Measurements from ENCODE around the gene PRPF31. TPM values are rescaled to one million over a fixed set of nuclear protein-coding genes. Genes with fewer than 3 reads are reported as not detected.

Gene PRPF31
- total RNA-seq, 2 donors from 2014 or later, result 39.5 to 65.6 TPM

DNA sequence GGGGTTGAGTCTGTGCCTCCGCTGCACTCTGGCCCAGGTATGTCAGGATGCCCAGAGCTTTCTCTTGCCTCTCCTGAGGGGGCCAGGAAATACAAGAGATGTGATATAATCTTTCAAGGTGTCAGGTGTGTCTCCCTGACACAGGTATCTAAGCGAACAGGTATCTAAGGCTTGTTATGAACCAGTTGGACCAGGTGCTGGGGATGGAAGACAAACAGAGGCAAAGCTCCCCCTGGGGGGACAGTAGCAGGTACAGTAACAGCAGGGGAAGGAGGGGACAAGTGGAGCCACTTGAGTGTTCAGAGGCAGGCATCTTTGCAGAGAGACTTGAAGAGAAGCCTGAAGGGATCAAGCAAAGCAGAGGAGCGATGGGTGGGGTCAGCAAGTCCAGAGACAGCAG lies 41.4 kb downstream of the PRPF31 start:
- intact Hi-C loops (cut with DNase I), result no loop called here

DNA sequence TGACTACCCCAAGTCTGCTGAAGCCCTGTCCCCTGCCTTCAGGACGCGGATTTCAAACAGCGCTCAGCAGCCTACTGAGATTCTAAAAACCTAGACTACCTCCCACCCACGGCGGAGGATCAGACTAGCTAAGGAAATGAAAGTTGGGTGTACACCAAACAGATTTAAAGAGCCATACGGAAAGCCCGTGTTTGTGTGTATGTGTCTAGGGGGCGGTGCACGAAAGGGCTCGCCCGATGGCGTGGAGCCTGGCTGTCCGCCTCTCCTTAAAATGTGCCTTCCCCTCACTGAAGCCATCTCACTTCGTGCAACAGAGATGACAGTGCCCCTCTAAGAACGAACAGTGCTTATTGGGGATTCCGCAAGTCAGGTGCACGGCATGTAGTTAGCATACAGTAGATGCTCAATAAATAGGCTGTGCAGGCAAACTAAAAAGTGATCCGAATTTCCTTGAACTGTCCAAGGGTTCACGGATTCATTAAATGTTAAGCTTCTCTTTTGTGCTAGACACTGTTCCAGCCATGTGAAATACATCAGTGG lies 43.3 kb downstream of the PRPF31 start:
- H3K27ac ChIP-seq, result peak overlapping the region; percentile 91
- H3K4me3 ChIP-seq, result peak overlapping the region; percentile 56
- peaks cover 26% of the 10 kb centered on the region for H3K36me3 ChIP-seq
- no peaks in the 10 kb centered on the region for H3K9me3 ChIP-seq
- H3K9ac ChIP-seq (ENCODE audit: low read depth in 2 of 2, low read length in 2 of 2), result peak overlapping the region; percentile 79 to 81
- no peak for TF ChIP-seq CTCF (IDR thresholded peaks at IDR 0.05)
- H3K4me1 ChIP-seq, result peaks cover 29% of the 10 kb centered on the region
- intact Hi-C loops (cut with DNase I), result no loop called here
- no peaks in the 10 kb centered on the region for H3K27me3 ChIP-seq
- DNase-seq, result no peak

More for the DNA sequence above, 41.4 kb downstream of the PRPF31 start:
- H3K4me3 ChIP-seq, result no peak overlapping the region
- no peak overlapping the region for H3K9ac ChIP-seq (ENCODE audit: low read depth in 2 of 2, low read length in 2 of 2)
- peaks cover 30% of the 10 kb centered on the region for H3K36me3 ChIP-seq
- no peak for DNase-seq
- H3K4me1 ChIP-seq, result peaks cover 20% of the 10 kb centered on the region
- no peaks in the 10 kb centered on the region for H3K27me3 ChIP-seq
- no peak for TF ChIP-seq CTCF (IDR thresholded peaks at IDR 0.05)
- no peak overlapping the region for H3K27ac ChIP-seq
- no peaks in the 10 kb centered on the region for H3K9me3 ChIP-seq

DNA sequence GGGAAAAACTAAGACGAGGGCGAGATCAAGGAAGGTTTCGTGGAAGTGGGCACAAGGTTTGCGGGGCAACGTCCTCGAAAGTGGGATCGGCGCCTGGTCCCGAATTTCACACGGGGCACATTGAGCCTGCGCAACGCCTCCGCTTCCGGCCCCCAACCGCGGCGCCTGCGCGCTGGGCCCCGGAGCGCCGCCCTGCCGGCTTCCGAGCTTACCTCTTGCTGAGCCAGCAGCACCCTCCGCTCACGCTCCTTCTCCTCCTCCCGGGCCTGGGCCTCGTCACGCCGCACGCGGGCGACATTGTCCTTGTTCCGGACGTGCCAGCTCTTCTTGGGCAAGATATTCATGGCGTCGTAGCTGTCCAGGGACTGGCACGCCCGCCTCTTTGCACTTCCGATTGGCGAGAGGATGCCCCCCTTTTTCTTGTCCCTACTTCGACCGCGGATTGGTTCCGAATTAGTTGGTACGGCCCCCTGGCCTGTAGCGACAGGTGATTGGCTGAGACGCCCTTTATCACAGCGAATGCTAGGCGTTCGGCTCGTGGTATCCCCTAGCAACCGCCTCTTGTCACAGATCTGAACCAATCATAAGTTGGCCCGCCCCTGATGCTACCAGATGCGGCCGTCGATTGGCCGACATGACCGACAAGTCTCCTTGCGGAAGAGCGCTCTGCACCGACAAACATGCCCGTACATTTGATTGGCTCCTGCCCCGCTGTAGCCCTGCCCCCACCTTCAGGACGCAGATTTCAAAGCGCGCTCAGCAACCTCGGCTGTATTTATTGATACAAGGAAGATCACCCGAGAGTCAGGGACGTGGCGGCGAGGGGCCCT lies 44.0 kb downstream of the PRPF31 start, which contains the start of gene LENG1:
Gene LENG1 (minus strand): TSS at position 370 of the 830 bp plus-strand sequence. CDS start 26 bp downstream, at position 344.
- Histone ChIP-seq H3K4me1 (peaks cover 29% of the 10 kb centered on the region), H3K9me3 (no peaks in the 10 kb centered on the region), H3K9ac (ENCODE audit: low read depth in 2 of 2, low read length in 2 of 2) (peak within 1 kb of the TSS; percentile 79 to 81), H3K27me3 (no peaks in the 10 kb centered on the region), H3K4me3 (peak within 1 kb of the TSS; percentile 56), H3K36me3 (peaks cover 22% of the 10 kb centered on the region), H3K27ac (peak within 1 kb of the TSS; percentile 91)
- TF ChIP-seq CTCF (IDR thresholded peaks at IDR 0.05), result no peak
- intact Hi-C loops (cut with DNase I), result no loop called here
- DNase-seq, result peak; percentile 99

- DNase-seq, result peak; percentile 46
- intact Hi-C loops (cut with DNase I), result no loop called here
- peak overlapping the region; percentile 91 for H3K27ac ChIP-seq
Measured at GRCh38 chr19:54160182-54160811, 44.7 kb downstream of the PRPF31 start.

More at GRCh38 chr19:54160182-54160811, 44.7 kb downstream of the PRPF31 start:
- Histone ChIP-seq H3K9ac (ENCODE audit: low read depth in 2 of 2, low read length in 2 of 2) (peak overlapping the region; percentile 54 to 81), H3K36me3 (peaks cover 15% of the 10 kb centered on the region), H3K4me3 (peak overlapping the region; percentile 43), H3K27me3 (no peaks in the 10 kb centered on the region), H3K4me1 (peaks cover 29% of the 10 kb centered on the region), H3K9me3 (no peaks in the 10 kb centered on the region)
- no peak for TF ChIP-seq CTCF (IDR thresholded peaks at IDR 0.05)
